Stimulated activated CD8-positive, alpha-beta memory T cell treated with anti-CD3 and anti-CD28 coated beads, Interleukin-7, amount 100 ng/mL, for 4 hours (primary cell): ENCODE measurements around the gene DISP3.

Experiments
- DNase-seq, 2 donors: peaks; one replicate each; pipeline ENCODE4 v3.0.0-alpha.2; 2020; ENCODE audit warnings: low read depth in 2 of 2

The DISP3 gene

DNA sequence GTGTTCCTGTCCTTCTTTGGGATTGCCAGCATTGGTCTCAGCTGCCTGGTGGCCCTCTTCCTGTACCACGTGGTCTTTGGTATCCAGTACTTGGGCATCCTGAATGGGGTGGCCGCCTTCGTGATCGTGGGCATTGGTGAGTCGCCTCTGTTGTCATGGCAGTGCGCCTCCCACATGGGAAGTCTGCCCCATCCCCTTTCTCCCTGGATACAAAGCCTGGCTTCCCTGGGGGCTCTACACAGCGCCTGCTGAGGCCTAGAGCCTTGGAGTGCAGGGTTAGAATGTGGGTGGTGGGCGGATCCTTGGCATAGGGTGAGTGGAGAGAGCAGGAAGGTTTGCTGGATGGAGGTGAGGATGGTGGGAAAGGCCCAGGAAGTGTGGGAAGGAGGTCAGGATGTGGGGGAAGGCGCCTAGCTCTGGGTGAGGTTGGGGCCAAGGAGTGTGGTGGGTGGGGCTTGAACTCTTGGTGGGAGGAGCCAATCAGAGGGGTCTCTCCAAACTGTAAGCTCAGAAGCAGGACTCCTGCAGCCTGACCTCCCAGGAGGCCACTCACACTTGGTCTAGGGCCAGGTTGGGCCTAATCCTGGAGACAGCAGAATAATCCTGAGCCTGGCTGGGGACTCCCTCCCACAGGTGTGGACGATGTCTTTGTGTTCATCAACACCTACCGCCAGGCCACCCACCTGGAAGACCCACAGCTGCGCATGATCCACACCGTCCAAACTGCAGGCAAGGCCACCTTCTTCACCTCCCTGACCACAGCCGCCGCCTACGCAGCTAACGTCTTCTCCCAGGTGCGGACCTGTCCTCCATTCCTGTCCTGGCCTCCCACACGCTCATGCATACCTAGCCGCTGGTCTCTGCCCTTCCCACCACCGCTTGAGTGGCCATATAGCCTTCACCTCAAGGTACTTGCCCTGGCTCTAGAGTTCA lies 36.7 kb downstream of the DISP3 start:
- DNase-seq: no peak

DNA sequence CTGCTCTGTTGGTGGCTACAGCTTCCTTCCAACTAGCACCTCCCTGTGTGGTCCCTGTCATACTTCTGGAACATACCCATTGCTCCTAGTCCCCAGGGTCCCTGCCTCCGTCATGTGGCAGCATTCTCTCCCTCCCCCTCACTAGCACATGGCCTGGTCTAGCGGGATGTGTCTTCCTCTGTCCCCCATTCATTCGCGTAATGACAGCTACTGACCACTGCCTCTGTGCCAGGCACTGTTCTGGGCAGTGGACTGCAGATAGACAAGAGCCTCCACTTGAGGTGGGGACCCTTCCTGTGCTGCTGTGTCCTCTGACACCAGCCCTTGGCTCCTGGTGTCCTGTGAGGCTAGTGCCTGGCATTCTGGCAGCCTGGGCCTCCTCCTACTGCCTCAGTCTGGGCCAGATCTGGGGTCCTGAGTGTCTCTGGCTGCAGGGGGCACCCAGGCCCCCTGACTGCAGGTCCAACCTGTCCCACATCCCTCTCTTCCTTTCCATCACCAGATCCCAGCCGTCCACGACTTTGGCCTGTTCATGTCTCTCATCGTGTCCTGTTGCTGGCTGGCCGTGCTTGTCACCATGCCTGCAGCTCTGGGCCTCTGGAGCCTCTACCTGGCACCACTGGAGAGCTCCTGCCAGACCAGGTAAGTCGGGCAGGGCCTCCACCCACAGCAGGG lies 38.1 kb downstream of the DISP3 start:
- DNase-seq: no peak

DNA sequence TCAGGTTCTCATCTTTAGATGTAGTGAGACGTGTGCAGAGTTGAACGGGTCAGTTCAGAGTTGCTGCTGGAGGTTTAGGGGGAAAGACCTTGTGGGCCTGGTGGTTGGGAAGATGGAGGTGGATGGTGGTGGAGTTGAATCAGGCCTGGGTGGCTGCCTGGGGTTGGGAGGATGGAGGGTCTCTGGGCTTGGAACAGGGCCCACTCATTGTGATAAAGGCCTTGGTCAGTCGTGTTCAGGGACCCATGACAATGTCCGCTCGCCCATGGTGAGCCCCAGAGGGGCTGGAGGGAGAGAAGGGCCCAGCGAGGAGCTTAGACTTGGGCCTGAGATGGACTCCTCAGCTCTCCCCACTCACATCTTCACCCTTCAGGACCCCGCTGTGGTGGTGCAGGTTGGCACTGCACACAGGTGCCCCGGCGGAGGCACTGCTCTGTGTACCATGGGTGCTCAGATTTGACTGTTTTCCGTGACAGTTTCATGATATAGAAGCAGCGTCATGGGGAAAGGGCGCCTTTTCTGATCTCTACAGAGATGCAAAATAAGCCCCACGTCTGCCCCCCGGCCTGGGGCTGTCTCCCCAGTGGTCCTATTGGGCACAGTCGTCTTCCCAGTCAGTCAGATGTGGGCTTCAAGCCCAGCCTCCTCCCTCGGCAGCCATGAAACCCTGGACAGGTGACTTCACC lies 39.2 kb downstream of the DISP3 start:
- no peak for DNase-seq

DNA sequence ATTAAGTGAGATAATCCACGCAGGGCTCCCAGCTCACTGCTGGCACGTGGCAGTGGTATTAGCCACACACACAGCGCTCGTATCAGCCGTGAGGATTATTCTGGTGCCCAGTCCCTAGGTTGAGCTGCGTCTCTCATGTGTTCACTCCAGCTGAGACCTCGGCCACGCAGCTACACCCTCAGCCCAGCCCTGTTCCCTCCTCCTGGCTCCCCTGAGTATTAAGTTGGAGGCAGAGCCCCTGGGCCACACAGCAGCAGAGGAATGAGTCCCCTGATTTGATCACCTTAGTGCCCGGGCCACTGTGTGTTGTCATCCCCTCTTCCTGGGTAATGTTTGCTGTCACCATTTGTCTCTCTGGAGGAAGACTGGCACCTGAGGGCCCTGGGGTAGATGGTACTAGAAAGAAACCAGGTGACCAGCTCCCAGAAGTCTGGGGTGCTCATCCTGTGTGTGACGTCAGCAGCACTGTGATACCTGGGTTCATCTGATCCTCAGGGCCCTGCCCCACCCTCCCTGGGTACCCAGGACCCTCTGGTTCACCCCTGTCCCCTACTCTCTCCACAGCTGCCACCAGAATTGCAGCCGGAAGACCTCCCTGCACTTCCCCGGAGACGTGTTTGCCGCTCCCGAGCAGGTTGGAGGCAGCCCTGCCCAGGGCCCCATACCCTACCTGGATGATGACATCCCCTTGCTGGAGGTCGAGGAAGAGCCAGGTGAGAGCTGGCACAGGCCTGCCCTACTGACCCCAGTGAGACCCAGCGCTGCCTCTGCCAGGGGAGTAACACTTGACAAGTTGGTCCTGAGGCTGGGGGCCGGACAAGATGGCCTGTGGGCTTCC lies 40.1 kb downstream of the DISP3 start:
- DNase-seq: no peak

DNA sequence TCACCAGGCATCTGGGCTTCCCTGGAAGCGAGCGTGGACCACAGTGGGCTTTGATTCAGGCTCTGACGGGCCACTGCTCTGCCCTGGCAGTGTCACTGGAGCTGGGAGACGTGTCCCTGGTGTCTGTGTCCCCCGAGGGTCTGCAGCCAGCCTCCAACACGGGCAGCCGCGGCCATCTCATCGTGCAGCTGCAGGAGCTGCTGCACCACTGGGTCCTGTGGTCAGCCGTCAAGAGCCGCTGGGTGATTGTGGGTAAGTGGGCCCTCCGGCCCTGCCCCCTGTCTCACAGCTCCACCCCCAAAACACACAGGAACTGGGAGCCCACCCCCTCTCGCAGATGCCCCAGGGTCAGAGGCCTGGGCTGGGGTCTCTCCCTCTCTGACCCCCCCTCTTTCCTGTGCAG lies 40.7 kb downstream of the DISP3 start:
- no peak for DNase-seq

DNA sequence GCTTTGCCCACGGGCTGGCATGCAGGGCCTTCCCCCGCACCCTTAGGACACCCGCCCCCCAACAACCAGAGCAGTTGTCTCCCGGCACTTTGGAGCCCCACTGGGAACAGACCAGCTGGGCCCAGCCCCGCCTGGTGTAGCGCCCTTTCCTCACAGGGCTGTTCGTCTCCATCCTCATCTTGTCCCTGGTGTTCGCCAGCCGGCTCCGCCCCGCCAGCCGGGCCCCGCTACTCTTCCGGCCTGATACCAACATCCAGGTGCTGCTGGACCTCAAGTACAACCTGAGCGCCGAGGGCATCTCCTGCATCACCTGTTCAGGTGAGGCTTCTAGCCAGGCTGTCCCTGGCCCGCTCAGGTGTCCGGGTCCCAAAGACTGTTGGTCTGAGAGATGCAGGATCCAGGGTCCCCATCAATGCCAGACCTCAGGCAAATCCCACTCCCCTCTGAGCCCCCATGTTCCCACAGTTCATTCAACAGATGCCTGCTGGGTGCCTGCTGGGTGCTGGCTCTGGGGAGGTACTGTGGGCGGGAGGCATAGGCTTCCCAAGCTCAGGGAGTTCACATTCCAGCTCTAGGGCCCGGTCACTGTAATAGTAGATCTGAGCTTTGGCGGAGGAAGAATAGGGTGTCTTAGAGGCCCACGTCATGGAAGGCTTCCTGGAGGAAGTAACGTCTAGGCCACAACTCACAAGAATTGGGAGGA lies 41.7 kb downstream of the DISP3 start:
- no peak for DNase-seq

DNA sequence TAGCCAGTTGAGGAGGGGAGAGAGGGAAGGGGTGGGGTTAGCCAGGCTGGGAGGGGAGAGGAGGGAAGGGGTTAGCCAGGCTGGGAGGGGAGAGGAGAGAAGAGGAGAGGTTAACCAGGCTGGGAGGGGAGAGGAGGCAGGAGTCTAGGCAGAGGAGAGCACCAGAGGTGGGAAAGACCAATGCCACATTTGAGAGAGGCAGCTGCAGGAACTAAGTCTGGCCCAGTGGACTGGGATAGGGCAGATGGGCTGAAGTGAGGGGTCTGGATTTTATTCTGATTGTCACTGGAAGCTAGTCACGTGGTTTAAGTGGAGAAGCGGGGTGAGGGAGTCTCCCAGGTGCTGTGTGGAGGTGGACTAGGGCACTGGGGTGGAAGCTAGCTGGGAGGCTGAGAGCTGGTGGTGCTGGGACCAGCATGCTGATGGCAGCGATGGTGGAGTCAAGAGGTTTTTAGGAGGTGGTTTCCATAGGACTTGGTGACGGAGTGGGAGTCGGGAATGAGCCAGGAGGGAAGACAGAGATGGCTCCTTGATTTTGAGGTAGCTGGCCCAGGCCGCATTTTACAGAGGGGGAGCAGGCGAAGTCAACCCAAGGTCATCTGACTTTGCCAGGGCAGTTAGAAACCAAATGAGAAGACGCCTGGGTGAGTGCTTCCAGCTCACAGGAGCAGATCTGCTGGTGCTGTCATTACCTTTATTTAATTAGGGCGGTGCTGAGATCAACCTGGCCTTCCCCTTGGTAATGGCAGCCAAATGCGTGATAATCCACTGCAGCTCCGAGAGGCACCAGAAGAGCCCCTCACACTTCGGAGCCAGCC lies 42.8 kb downstream of the DISP3 start:
- DNase-seq: no peak

DNA sequence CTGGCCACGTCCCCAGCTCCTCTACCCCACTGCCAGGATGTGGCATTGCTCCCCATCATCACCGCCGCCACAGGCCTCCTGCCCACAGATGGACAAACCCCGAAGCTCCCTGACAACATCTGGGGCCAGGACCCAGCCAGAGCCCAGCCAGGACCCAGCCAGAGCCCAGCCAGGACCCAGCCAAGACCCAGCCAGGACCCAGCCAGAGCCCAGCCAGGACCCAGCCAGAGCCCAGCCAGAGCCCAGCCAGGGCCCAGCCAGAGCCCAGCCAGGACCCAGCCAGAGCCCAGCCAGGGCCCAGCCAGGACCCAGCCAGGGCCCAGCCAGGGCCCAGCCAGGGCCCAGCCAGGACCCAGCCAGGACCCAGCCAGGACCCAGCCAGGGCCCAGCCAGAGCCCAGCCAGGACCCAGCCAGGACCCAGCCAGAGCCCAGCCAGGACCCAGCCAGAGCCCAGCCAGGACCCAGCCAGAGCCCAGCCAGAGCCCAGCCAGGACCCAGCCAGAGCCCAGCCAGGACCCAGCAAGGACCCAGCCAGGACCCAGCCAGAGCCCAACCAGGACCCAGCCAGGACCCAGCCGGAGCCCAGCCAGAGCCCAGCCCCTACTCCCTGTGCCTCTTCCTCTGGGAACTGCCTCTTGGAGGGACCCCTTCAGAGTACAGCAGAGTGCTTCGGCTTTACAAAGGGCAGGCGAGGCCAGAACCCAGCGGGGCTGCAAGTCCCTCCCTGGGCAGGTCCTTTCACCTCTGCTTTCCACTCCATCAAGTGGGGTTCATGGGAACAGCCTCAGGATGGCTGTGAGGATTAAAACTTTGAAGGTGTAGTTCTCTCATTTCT lies 43.7 kb downstream of the DISP3 start:
- DNase-seq: no peak

DNA sequence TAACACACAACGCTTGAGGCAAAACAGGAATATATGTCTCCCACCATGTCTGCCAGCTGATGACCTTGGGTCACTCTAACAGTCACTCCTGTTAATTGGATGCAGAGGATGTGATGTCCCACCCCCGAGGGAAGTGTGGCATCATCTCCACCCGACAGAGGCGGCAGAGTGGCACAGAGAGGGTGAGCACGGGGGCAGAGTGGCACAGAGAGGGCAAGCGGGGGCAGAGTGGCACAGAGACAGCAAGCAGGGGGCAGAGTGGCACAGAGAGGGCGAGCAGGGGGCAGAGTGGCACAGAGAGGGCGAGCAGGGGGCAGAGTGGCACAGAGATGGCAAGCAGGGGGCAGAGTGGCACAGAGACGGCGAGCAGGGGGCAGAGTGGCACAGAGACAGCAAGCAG lies 44.3 kb downstream of the DISP3 start:
- no peak for DNase-seq

DNA sequence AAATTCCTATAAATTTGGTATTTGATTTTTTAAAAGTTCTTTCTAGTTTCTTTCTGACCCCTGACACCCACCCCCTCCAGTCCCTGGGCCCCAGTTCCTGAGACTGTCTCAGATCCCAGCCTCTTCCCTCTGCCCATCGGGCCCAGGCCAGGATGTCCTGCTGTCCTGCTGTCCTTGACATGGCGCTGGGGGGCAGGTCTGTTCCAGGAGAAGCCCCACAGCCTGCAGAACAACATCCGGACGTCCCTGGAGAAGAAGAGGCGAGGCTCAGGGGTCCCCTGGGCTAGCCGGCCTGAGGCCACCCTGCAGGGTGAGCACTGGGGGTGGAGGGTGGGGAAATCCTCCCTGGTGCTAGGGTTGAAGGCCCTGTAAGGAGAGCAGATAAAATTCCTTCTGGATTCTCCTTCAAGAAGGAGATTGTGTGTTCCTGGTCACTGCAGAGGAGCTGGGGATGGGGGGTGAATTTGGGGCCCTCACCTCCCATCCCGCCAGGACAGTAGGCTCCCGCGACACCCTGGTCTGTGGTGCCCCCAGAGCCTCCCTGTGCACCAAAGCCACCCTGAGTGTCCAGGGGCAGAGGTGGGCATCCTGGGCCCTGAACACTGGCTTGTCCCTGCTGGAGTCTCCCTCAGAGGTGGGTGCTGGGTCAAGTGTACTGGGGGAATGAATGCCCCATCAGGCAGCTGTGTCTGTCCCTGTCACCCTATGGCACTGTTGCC lies 45.0 kb downstream of the DISP3 start:
- DNase-seq: no peak

DNA sequence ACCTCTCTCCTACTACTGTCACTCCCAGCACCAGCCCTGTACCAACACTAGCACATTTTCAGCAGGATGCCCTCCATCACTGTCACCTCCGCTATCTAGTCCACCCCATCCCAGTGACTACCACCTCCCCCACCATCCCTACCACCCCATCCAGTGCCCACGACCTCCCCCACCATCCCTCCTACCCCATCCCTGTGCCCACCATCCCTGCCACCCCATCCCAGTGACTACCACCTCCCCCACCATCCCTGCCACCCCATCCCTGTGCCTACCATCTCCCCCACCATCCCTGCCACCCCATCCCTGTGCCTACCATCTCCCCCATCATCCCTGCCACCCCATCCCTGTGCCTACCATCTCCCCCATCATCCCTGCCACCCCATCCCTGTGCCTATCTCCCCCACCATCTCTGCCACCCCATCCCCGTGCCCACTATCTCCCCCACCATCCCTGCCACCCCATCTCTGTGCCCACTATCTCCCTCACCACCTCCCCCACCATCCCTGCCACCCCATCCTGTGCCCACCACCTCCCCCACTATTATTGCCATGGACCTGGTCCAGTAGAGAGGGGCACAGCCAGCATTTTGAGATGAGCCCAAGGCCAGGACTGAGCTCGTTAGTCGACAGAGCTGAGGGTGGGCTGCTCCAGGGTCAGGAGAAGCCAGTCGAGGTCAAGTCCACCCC lies 45.7 kb downstream of the DISP3 start:
- no peak for DNase-seq

DNA sequence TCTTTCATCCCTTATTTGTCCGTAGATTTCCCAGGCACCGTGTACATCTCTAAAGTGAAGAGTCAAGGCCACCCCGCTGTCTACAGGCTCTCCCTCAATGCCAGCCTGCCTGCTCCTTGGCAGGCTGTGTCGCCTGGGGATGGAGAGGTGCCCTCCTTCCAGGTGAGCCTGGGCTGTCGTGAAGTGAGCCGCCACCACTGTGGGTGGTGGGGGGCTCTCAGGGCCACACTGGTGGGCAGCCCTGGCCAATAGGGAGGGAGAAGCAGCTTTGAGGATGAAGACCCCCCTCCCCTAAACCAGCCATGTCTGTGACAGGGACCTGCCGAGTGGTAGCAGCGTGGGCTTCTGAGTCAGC lies 46.2 kb downstream of the DISP3 start:
- no peak for DNase-seq

DNA sequence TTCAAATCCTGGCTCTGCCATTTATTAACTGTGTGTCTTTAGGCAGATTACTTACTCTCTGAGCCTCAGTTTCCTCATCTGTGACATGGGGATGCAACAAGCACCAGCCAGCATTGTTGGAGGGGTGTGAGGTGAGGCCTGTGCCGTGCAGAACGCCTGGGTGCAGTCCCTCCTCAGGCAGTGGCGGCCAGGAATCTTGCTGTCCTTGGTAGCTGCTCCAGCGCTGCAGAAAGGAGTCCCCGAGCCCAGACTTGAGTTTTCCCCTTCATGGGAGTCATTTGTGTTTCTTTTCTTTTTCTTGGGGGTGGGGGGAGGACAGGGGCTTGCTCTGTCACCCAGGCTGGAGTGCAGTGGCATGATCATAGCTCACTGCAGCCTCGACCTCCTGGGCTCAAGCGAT lies 46.6 kb downstream of the DISP3 start:
- no peak for DNase-seq

DNA sequence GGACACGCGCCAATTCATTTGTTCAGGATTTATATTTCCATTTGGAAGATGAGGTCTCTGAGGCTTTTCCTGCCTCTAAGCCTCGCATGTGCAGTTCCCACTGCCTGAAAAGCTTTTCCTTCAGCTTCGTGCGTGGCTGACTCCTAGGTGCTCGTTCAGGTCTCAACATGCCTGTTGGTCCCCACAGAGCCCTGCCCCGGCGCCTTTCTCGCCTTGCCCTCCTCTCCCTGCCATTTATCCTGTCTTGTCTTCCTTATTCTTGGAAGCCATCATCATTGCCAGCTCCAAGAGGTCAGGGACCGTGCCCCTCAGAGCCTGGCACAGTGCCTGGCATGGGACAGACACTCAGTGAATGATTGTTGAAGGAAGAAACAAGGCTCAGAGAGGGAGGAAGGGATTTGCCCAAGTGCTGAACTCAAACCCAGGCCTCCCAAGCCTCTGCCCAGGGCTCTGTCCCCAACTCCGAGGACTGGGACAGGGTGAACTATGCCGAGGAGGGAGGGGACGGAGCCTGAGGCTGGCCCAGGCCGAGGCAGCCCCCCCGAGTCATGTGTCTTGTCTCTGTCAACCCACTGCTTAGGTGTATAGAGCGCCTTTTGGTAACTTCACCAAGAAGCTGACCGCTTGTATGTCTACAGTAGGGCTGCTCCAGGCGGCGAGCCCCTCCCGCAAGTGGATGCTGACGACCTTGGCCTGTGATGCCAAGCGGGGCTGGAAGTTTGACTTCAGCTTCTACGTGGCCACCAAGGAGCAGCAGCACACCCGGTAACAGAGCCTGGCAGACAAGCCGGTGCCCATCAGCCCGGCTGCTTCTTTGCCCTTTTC lies 47.3 kb downstream of the DISP3 start:
- DNase-seq: no peak

DNA sequence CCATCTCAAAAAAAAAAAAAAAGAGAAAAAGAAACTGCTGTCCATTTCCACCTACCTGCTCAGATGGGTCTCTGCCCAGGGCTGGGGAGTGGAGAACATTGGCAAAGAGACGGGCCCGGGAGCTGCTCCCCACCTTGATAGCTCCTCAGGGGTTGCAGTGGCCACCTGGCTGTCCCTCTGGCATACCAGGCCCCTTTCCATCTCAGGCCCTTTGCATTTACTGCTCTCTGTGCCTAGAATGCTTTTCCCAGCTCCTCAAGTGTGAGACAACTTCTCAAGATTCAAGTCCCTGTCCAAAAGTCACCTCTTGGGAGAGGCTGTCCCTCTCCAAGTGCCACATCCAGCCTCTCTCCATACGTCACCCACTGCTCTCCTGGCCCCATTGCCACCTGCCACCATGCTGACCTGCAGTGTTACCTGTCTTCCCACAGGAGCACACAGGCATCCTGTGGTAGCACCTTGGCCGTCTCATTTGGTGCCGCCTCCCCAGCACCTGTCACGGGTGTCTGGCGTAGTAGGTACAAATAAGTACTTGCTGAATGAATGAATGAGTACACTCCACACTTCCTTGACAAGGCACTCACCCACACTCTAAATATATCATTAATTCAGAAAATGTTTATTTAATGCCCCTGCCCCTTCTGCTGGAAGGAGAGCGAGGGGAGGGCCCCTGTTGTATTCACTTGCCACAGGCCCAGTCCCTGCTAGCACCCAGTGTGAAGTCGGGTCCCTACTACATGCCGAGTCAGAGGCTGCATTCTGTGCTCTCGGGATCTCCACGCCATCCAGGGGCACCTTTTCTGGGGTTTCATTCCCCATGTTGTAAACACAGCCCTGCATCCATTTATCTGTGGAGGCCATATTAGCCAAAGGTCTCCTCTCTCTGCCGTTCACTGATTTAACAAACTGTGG lies 48.8 kb downstream of the DISP3 start:
- no peak for DNase-seq

DNA sequence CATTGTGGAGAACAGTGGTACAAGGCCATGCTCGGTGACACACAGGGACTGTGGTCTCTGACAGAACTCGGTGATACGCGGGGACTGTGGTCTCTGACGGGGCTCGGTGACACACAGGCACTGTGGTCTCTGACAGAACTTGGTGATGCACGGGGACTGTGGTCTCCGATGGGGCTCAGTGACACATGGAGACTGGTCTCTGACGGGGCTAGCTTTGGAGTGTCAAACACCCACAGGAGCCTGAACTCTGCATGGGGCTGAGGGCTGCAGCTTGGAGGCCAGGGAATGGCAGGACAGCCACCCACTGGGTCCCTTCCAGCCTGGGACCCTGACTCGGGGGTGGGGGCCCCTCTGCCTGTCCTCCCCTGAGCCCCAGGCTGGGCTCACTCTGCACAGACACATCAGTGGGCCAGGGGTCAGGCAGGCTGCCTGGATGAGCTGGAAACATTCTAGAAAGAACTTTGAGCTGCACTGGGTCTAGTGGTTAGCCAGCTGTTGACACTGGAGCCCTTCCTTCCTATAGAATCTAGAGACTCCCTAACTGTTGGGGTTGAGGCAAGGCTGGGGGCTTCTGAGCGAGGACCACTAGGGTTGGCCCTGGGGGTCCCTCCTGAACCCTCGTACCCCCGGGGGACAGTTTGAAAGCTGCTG lies 49.8 kb downstream of the DISP3 start:
- DNase-seq: no peak
